Fibroblast of skin of scalp (primary cell): ENCODE data around the gene LCORL.
"Not testable (repeated sequence)": the region's sequence is repeated elsewhere in the genome, so short reads cannot be mapped to it uniquely, and the experiment has no call there.

Experiments
- DNase-seq: peaks from one replicate; pipeline ENCODE4 v3.0.0-alpha.2; 2013

The LCORL gene

GRCh38 chr4:17924189-17924588 lies 97.4 kb downstream of the LCORL start:
- DNase-seq = no peak

DNA sequence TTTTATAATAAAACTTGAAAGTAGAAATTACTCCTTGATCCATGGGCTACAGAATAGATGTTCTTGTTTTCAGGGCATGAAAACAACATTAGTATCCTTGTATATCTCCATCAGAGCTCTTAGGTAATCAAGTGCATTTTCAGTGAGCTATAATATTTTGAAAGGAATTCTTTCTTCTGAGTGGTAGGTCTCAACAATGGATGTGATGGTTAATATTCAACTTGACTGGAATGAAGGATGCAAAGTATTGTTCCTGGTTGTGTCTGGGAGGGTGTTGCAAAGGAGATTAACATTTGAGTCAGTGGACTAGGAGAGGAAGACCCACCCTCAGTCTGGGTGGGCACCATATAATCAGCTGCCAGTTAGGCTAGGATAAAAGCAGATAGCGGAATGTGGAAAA lies 100.1 kb downstream of the LCORL start:
- DNase-seq = no peak

DNA sequence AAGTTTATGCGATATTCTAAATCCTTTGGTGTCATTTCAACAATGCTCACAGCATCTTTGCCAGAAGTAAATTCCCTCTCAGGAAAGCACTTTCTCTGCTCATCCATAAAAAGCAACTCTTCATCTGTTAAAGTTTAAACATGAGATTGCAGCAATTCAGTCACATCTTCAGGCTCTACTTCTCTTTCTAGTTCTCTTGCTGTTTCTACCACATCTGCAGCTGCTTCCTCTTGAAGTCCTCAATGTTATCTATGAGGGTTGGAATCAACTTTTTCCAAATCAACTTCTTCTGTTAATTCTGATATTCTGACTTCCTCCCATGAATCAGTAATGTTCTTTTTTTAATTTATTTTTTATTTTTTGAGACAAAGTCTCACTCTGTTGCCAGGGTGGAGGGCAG lies 100.9 kb downstream of the LCORL start:
- no peak for DNase-seq

DNA sequence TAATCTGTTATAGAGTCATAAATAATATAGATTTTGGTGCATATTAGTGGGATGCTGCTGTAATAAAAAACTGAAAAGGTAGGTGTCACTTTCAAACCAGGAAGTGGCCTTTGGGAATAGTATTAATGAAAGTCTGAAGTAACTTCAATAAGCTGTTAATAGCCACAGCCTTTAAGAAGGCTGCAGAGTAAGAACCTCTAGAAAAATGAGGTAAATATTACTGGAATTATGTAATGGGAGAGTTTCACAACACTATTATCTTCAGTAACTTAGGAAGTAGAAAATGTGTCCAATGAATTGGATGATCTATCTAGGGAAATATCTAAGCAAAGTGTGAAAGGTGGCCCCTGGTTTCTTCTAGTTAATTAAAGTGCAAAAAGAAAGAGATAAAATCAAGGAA lies 106.1 kb downstream of the LCORL start:
- DNase-seq = no peak

DNA sequence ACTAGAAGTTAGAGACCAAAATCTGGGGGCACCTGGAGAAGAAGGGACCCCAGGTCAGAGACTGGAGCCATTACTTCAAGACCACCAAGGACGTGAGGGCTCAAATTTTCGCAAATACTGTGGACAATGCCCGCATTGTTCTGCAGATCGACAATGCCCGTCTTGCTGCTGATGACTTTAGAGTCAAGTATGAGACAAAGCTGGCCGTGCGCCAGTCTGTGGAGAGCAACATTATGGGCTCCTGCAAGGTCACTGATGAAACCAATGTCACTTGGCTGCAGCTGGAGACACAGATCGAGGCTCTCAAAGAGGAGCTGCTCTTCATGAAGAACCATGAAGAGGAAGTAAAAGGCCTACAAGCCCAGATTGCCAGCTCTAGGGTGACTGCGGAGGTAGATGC lies 109.5 kb downstream of the LCORL start:
- no peak for DNase-seq

DNA sequence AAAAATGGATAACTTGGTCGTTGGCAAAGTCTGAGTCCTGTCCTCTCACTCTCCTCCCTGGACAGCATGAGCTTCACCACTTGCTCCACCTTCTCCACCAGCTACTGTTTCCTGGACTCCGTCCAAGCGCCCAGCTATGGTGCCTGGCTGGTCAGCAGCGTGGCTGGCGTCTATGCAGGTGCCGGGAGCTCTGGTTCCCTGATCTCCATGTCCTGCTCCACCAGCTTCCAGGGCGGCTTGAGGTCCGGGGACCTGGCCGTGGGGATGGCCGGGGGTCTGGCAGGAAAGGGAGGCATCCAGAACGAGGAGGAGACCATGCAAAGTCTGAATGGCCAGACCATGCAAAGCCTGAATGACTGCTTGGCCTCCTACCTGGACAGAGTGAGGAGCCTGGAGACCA lies 109.9 kb downstream of the LCORL start:
- no peak for DNase-seq

- DNase-seq = no peak
Observed at GRCh38 chr4:17898553-17899055, 123.0 kb downstream of the LCORL start.

DNA sequence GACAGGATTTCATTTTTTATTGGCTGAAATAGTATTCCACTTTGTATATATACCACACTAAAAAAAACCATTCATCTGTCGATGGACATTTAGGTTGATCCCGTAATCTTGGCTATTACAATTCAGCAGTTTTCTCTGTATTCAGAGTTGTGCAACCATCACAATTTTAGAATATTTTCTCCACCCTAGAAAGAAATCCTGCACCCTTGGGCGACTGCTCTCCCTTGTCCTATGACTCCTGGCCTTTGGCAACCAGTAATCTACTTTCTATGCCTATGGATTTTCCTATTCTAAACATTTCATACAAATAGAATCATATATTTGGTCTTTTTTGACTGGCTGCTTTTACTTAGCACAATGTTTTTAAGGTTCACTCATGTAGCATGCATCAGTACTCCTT lies 126.1 kb downstream of the LCORL start:
- no peak for DNase-seq

- DNase-seq = no peak
Observed at GRCh38 chr4:17894421-17894820, 127.1 kb downstream of the LCORL start.

DNA sequence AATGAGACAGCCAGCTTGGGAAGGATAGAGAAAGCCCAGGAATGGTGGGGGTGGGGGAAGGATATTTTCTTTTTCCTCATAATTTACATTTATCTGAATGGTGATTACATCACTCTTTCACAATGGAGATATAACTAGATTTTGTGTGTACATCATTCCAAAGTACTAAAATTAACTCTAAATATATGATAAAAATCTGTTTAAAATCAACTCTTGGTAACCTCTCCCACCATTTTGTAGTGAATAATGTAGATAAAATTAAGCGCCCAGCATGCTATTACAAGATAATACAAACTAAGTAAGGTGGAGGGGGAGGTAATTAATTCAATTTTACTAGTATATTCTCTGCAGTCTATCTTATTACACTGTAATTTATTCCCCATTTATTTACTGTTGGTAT lies 131.9 kb downstream of the LCORL start:
- DNase-seq = peak; percentile 4

- no peak for DNase-seq
Observed at GRCh38 chr4:17884511-17884910, 137.0 kb downstream of the LCORL start.

DNA sequence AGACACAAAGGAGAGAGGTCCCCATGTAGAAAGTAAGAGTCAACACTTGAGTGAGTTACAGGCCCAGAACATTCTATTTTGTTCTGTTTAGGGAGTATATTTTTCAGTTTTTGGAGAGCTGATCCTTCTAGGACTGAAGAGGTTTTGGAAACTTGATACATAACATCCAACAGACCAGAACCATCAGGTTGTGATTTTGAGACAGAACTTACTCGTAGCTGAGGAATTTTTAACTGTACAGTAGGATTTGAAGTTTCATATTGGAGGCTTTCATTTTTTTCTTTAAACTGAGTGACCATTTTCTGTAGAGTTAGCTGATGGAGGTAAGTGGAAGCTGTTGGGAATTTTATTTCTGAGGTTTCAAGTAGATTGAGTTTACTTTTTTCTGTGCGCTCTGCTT lies 137.5 kb downstream of the LCORL start:
- peak; percentile 4 for DNase-seq

DNA sequence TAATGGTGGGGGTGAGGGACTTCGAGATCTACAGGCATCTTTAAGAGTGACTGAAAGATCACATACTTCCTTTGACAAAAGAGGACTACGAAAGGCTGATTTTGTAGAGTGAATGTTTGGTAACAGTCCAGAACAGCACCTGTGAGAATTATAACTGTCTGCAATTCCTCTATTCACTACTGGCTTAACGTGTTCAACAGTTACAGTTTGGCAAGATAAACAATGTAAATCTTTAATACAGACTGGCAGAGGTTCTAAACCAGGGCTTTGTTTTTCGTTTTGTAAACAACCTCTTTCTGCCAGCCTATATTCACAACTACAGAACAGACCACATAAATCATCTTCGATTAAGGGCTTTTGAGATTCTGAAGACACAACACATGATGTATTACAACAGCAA lies 143.9 kb downstream of the LCORL start:
- DNase-seq = no peak

DNA sequence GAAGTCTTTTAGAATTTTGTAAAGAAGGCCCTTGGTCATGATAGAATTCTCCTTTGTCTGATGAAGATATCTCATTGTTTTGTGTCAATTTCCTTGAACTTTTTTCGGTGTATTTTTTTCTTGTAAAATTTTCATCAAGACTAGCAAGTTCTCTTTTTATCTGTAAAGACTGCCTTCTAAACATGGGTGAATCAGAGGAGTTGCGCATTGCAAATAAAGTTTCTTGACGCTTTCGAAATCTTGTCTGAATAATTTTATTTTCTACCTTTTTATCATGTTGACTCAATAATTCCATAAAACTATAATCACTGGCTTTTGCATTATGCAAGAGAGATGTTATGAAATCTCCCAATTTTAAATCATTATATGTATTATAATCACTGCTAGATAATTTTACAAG lies 144.6 kb downstream of the LCORL start:
- no peak for DNase-seq

DNA sequence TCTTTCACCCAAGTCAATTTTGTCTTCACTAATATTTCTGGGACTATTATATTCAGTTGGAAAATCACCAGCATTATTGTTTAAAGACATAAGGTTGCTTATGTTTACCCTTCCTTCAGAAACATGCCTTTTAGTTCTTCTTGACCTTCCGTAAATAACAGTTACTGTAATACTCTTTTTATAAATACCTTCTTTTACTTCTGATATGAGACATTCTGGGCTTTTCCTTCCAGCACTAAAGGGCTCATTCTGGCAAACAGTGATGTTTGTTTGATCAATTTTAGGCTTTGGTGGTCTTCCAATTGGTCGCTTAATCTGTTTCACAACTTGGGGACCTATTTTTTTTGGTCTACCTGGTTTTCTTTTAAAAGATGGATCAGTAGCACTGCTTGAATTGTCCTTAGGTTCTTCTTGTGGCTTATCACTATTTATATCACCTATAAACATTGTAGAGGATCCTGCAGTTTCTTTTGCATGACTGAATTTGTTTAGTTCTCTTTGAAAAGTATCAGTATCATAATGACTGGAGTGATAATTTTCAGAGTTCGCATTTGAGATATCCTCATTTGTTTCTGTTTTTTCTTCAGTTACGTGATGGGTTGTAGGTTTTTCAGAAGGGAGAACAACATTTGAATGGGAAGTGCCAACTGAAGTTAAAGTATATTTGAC lies 146.0 kb downstream of the LCORL start:
- DNase-seq = no peak

DNA sequence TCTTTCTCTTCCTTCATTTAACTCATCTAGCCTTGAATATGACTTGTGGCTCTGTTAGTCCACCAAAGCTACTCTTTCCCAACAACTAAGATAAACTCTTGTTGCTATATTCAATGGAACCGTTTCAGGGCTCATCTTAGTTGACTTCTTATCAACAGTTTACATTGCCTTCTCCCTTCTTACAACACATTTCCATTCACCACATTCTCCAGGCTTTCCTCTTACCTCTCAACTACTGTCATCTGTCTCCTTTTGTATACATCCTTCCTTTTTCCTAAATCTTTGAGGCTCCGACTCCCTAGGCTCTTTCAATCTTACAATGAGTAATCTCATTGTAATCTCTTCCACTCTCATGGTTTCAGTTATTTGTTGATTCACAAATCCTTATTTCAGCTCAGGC lies 152.2 kb downstream of the LCORL start:
- DNase-seq = no peak

- no peak for DNase-seq
Observed at GRCh38 chr4:17867276-17867675, 154.3 kb downstream of the LCORL start.

GRCh38 chr4:17866810-17867209 lies 154.7 kb downstream of the LCORL start:
- no peak for DNase-seq

GRCh38 chr4:17865866-17866363 lies 155.6 kb downstream of the LCORL start:
- DNase-seq = no peak

GRCh38 chr4:17861906-17862305 lies 159.6 kb downstream of the LCORL start:
- not testable (repeated sequence) for DNase-seq

- DNase-seq = no peak
Observed at GRCh38 chr4:17859793-17860406, 161.7 kb downstream of the LCORL start.

- DNase-seq = peak; percentile 38
Observed at GRCh38 chr4:17854036-17854435, 167.5 kb downstream of the LCORL start.

- DNase-seq = no peak
Observed at GRCh38 chr4:17851959-17852358, 169.6 kb downstream of the LCORL start.

DNA sequence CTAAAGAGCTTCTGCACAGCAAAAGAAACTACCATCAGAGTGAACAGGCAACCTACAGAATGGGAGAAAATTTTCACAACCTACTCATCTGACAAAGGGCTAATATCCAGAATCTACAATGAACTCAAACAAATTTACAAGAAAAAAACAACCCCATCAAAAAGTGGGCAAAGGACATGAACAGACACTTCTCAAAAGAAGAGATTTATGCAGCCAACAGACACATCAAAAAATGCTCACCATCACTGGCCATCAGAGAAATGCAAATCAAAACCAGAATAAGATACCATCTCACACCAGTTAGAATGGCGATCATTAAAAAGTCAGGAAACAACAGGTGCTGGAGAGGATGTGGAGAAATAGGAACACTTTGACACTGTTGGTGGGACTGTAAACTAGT lies 171.3 kb downstream of the LCORL start:
- not testable (repeated sequence) for DNase-seq
